ENCODE data around the gene APLNR.
A peak's percentile ranks its signal among the peaks of the same experiment; 100 is the strongest.
"Not testable (repeated sequence)": the region's sequence is repeated elsewhere in the genome, so short reads cannot be mapped to it uniquely, and the experiment has no call there.

APLNR gene

GRCh38 chr11:57237204-57237681 lies at the start of gene APLNR:
Gene APLNR, minus strand, starts transcription at chr11:57237250. Its CDS starts 246 bp downstream, at chr11:57237004.
- no peak for DNase-seq (ENCODE audit: low read depth in 2 of 2)

- DNase-seq (ENCODE audit: low read depth in 2 of 2), result no peak
Observed at GRCh38 chr11:57283231-57283990, 46.4 kb upstream of the APLNR start.

- not testable (repeated sequence) for DNase-seq (ENCODE audit: low read depth in 2 of 2)
Observed at GRCh38 chr11:57281546-57281945, 44.5 kb upstream of the APLNR start.

GRCh38 chr11:57279116-57279515 lies 42.1 kb upstream of the APLNR start:
- DNase-seq (ENCODE audit: low read depth in 2 of 2), result no peak

- DNase-seq (ENCODE audit: low read depth in 2 of 2), result no peak
Observed at GRCh38 chr11:57278721-57279095, 41.7 kb upstream of the APLNR start.

- DNase-seq (ENCODE audit: low read depth in 2 of 2), result peak in 1 of 2 donors; percentile 0
Observed at GRCh38 chr11:57277845-57278720, 41.0 kb upstream of the APLNR start.

- no peak for DNase-seq (ENCODE audit: low read depth in 2 of 2)
Observed at GRCh38 chr11:57276971-57277675, 40.1 kb upstream of the APLNR start.

GRCh38 chr11:57276169-57276970 lies 39.3 kb upstream of the APLNR start:
- no peak for DNase-seq (ENCODE audit: low read depth in 2 of 2)

GRCh38 chr11:57275582-57275981 lies 38.5 kb upstream of the APLNR start:
- no peak for DNase-seq (ENCODE audit: low read depth in 2 of 2)

- DNase-seq (ENCODE audit: low read depth in 2 of 2), result no peak
Observed at GRCh38 chr11:57274904-57275498, 38.0 kb upstream of the APLNR start.

GRCh38 chr11:57273448-57274058 lies 36.5 kb upstream of the APLNR start:
- no peak for DNase-seq (ENCODE audit: low read depth in 2 of 2)

GRCh38 chr11:57269571-57270021 lies 32.5 kb upstream of the APLNR start:
- no peak for DNase-seq (ENCODE audit: low read depth in 2 of 2)

- no peak for DNase-seq (ENCODE audit: low read depth in 2 of 2)
Observed at GRCh38 chr11:57266157-57266556, 29.1 kb upstream of the APLNR start.

GRCh38 chr11:57263351-57263750 lies 26.3 kb upstream of the APLNR start:
- no peak for DNase-seq (ENCODE audit: low read depth in 2 of 2)

- DNase-seq (ENCODE audit: low read depth in 2 of 2), result no peak
Observed at GRCh38 chr11:57262157-57262556, 25.1 kb upstream of the APLNR start.

GRCh38 chr11:57260937-57261783 lies 24.1 kb upstream of the APLNR start:
- DNase-seq (ENCODE audit: low read depth in 2 of 2), result no peak

- DNase-seq (ENCODE audit: low read depth in 2 of 2), result no peak
Observed at GRCh38 chr11:57256119-57256518, 19.1 kb upstream of the APLNR start.

GRCh38 chr11:57255618-57256017 lies 18.6 kb upstream of the APLNR start:
- no peak for DNase-seq (ENCODE audit: low read depth in 2 of 2)

- no peak for DNase-seq (ENCODE audit: low read depth in 2 of 2)
Observed at GRCh38 chr11:57254631-57255030, 17.6 kb upstream of the APLNR start.
